NB4 (cell line): ENCODE measurements around the gene PRSS56.

Experiments
- CTCF ChIP-seq: IDR thresholded peaks from one replicate; pipeline ENCODE4 v1.5.1; 2012; ENCODE audit warnings: low read depth, low read length
- POLR2A ChIP-seq: IDR thresholded peaks from 2 replicates; pipeline ENCODE4 v1.6.1; 2011; ENCODE audit warnings: mild to moderate bottlenecking; ENCODE audit not compliant: insufficient read length; ENCODE audit errors: extremely low read depth

- no peak for TF ChIP-seq POLR2A
- TF ChIP-seq CTCF: no peak
These were observed 20.4 kb downstream of the PRSS56 start for GRCh38 chr2:232540441-232541041.
